ENCODE data around the gene DUS4L. TPM values are rescaled to one million over a fixed set of nuclear protein-coding genes. Genes with fewer than 3 reads are reported as not detected.
"Not testable (repeated sequence)": the region's sequence is repeated elsewhere in the genome, so short reads cannot be mapped to it uniquely, and the experiment has no call there.

The DUS4L gene
- 7.3 TPM for total RNA-seq

GRCh38 chr7:107563775-107564552 lies at the start of gene DUS4L, which contains the start of gene COG5:
Gene DUS4L (plus strand): TSS chr7:107563971. CDS start chr7:107567071, 3,100 bp downstream.
Gene COG5 (minus strand): TSS chr7:107563920. CDS start chr7:107563896, 24 bp downstream.
- ATAC-seq: peak; percentile 88

- ATAC-seq: no peak
Observed at GRCh38 chr7:107526672-107527071, 37.1 kb upstream of the DUS4L start.

GRCh38 chr7:107527196-107527595 lies 36.6 kb upstream of the DUS4L start:
- ATAC-seq: no peak

GRCh38 chr7:107528461-107528860 lies 35.3 kb upstream of the DUS4L start:
- no peak for ATAC-seq

GRCh38 chr7:107530751-107531150 lies 33.0 kb upstream of the DUS4L start:
- ATAC-seq: no peak

GRCh38 chr7:107534139-107534538 lies 29.6 kb upstream of the DUS4L start:
- ATAC-seq: no peak

GRCh38 chr7:107537228-107537627 lies 26.5 kb upstream of the DUS4L start:
- not testable (repeated sequence) for ATAC-seq

GRCh38 chr7:107538001-107538400 lies 25.8 kb upstream of the DUS4L start:
- ATAC-seq: peak; percentile 100

GRCh38 chr7:107543338-107543993 lies 20.3 kb upstream of the DUS4L start:
- peak; percentile 26 for ATAC-seq

- no peak for ATAC-seq
Observed at GRCh38 chr7:107544848-107545591, 18.8 kb upstream of the DUS4L start.

GRCh38 chr7:107551936-107552335 lies 11.8 kb upstream of the DUS4L start:
- no peak for ATAC-seq

GRCh38 chr7:107555893-107556292 lies 7.9 kb upstream of the DUS4L start:
- no peak for ATAC-seq

GRCh38 chr7:107559864-107560263 lies 3.9 kb upstream of the DUS4L start:
- no peak for ATAC-seq

GRCh38 chr7:107560898-107561516 lies 2.8 kb upstream of the DUS4L start:
- peak; percentile 48 for ATAC-seq

GRCh38 chr7:107563081-107563774 lies 543 bp upstream of the DUS4L start:
- peak; percentile 64 for ATAC-seq

- peak; percentile 63 for ATAC-seq
Observed at GRCh38 chr7:107564553-107565298, 955 bp downstream of the DUS4L start.

- ATAC-seq: no peak
Observed at GRCh38 chr7:107570298-107570697, 6.5 kb downstream of the DUS4L start.

- no peak for ATAC-seq
Observed at GRCh38 chr7:107573537-107573936, 9.8 kb downstream of the DUS4L start.

GRCh38 chr7:107579554-107579884 lies 15.7 kb downstream of the DUS4L start:
- ATAC-seq: no peak

- peak; percentile 97 for ATAC-seq
Observed at GRCh38 chr7:107579885-107580715, 16.3 kb downstream of the DUS4L start, which contains the start of gene BCAP29. Gene BCAP29 (plus strand): TSS chr7:107580246. CDS start chr7:107580773, 527 bp downstream.

Data from esophagus mucosa (tissue), 1 donor.